Karpas-422 (cell line): ENCODE data around the gene FERMT2. TPM values are rescaled to one million over a fixed set of nuclear protein-coding genes. Genes with fewer than 3 reads are reported as not detected.
"Not testable (repeated sequence)": the region's sequence is repeated elsewhere in the genome, so short reads cannot be mapped to it uniquely, and the experiment has no call there.

Source experiments
- DNase-seq: peaks from one replicate; pipeline ENCODE4 v3.0.0-alpha.2; 2015
- H2AFZ ChIP-seq: fragments of 200-600 bp; sonication (generic); 2 replicates; pipeline ENCODE4 v1.6.1; 2014; ENCODE audit warnings: antibody characterized with exemption, low read length, mixed read lengths
- H3K27ac ChIP-seq: fragments of 200-600 bp; sonication (generic); 2 replicates; pipeline ENCODE4 v1.5.1; 2014; ENCODE audit warnings: mild to moderate bottlenecking, low read length, moderate library complexity
- H3K27me3 ChIP-seq: fragments of 200-600 bp; sonication (generic); 2 replicates; pipeline ENCODE4 v1.6.1; 2014; ENCODE audit warnings: low read length, mixed read lengths
- H3K36me3 ChIP-seq: fragments of 200-600 bp; sonication (generic); 2 replicates; pipeline ENCODE4 v1.6.1; 2014; ENCODE audit warnings: low read length, mixed read lengths; ENCODE audit not compliant: insufficient read depth
- H3K4me1 ChIP-seq: fragments of 200-600 bp; sonication (generic); 2 replicates; pipeline ENCODE4 v1.6.1; 2014; ENCODE audit warnings: mild to moderate bottlenecking, low read length, mixed read lengths
- H3K4me2 ChIP-seq: fragments of 200-600 bp; sonication (generic); 2 replicates; pipeline ENCODE4 v1.6.1; 2014; ENCODE audit warnings: low read length, low read depth, mild to moderate bottlenecking; ENCODE audit not compliant: poor library complexity, severe bottlenecking
- H3K4me3 ChIP-seq: fragments of 200-600 bp; sonication (generic); 2 replicates; pipeline ENCODE4 v1.5.1; 2014; ENCODE audit warnings: mild to moderate bottlenecking, antibody characterized with exemption, low read length, mixed read lengths
- H3K79me2 ChIP-seq: fragments of 200-600 bp; sonication (generic); 2 replicates; pipeline ENCODE4 v1.6.1; 2014; ENCODE audit warnings: mild to moderate bottlenecking, low read length, mixed read lengths
- H3K9ac ChIP-seq: fragments of 200-600 bp; sonication (generic); 2 replicates; pipeline ENCODE4 v1.6.0; 2014; ENCODE audit warnings: low read length
- H3K9me2 ChIP-seq: fragments of 200-600 bp; sonication (generic), shearing (Covaris generic); replicated peaks from 2 replicates; pipeline ENCODE4 v1.6.0; 2014; ENCODE audit warnings: mild to moderate bottlenecking, low read length, moderate library complexity; ENCODE audit not compliant: insufficient read depth
- H3K9me3 ChIP-seq: fragments of 300-700, 200-600 bp; sonication (generic); 2 replicates; pipeline ENCODE4 v1.6.1; 2014; ENCODE audit warnings: low read length, mixed read lengths
- H4K20me1 ChIP-seq: fragments of 200-600 bp; sonication (generic); 2 replicates; pipeline ENCODE4 v1.6.1; 2014; ENCODE audit warnings: mild to moderate bottlenecking, antibody characterized with exemption, low read length, low read depth; ENCODE audit not compliant: insufficient read depth
- total RNA-seq: library from RNA; depleted of rRNA; stranded (reverse); fragments of >200 nt; shearing (Covaris generic); gene quantifications from 2 replicates; pipeline ENCODE4 v1.2.3, GENCODE V29; 2014; ENCODE audit warnings: low replicate concordance

The FERMT2 gene
- total RNA-seq, 1 experiment from 2014 or later = 0.34 TPM

GRCh38 chr14:52876311-52876710 is 74.5 kb downstream of the FERMT2 start:
- no peak overlapping the region for H2AFZ ChIP-seq
- no peak overlapping the region for H3K9ac ChIP-seq
- H3K27ac ChIP-seq = no peak overlapping the region
- no peaks in the 10 kb centered on the region for H3K4me1 ChIP-seq
- no peak overlapping the region for H3K4me3 ChIP-seq
- H4K20me1 ChIP-seq = no peaks in the 10 kb centered on the region
- H3K9me3 ChIP-seq = no peaks in the 10 kb centered on the region
- no peaks in the 10 kb centered on the region for H3K36me3 ChIP-seq
- DNase-seq = no peak
- no peaks in the 10 kb centered on the region for H3K9me2 ChIP-seq
- H3K79me2 ChIP-seq = no peaks in the 10 kb centered on the region
- H3K27me3 ChIP-seq = no peaks in the 10 kb centered on the region
- H3K4me2 ChIP-seq = no peak overlapping the region

GRCh38 chr14:52875707-52876106 is 75.1 kb downstream of the FERMT2 start:
- Histone ChIP-seq H3K9me2 (no peaks in the 10 kb centered on the region), H3K4me1 (no peaks in the 10 kb centered on the region), H3K79me2 (no peaks in the 10 kb centered on the region)

GRCh38 chr14:52874389-52874788 is 76.5 kb downstream of the FERMT2 start:
- Histone ChIP-seq H3K79me2 (no peaks in the 10 kb centered on the region), H3K9me3 (no peaks in the 10 kb centered on the region), H3K27me3 (no peaks in the 10 kb centered on the region), H3K4me1 (no peaks in the 10 kb centered on the region), H3K4me2 (no peak overlapping the region), H3K36me3 (no peaks in the 10 kb centered on the region), H2AFZ (no peak overlapping the region), H4K20me1 (no peaks in the 10 kb centered on the region), H3K9ac (no peak overlapping the region), H3K9me2 (no peaks in the 10 kb centered on the region), H3K27ac (no peak overlapping the region), H3K4me3 (no peak overlapping the region)
- no peak for DNase-seq

More at GRCh38 chr14:52875707-52876106, 75.1 kb downstream of the FERMT2 start:
- H3K9ac ChIP-seq = no peak overlapping the region
- H2AFZ ChIP-seq = no peak overlapping the region
- no peaks in the 10 kb centered on the region for H3K27me3 ChIP-seq
- DNase-seq = no peak
- H3K4me3 ChIP-seq = no peak overlapping the region
- H4K20me1 ChIP-seq = no peaks in the 10 kb centered on the region
- no peak overlapping the region for H3K27ac ChIP-seq
- H3K9me3 ChIP-seq = no peaks in the 10 kb centered on the region
- H3K4me2 ChIP-seq = no peak overlapping the region
- H3K36me3 ChIP-seq = no peaks in the 10 kb centered on the region

- Histone ChIP-seq H3K4me2 (no peak overlapping the region), H3K27ac (no peak overlapping the region), H3K79me2 (no peaks in the 10 kb centered on the region), H2AFZ (no peak overlapping the region), H3K36me3 (no peaks in the 10 kb centered on the region), H3K9me3 (no peaks in the 10 kb centered on the region), H3K9me2 (no peaks in the 10 kb centered on the region), H4K20me1 (no peaks in the 10 kb centered on the region), H3K9ac (no peak overlapping the region), H3K4me1 (no peaks in the 10 kb centered on the region), H3K4me3 (no peak overlapping the region), H3K27me3 (no peaks in the 10 kb centered on the region)
- no peak for DNase-seq
Observed at GRCh38 chr14:52873694-52874093, 77.2 kb downstream of the FERMT2 start.

- Histone ChIP-seq H2AFZ (no peak overlapping the region), H3K9ac (no peak overlapping the region), H3K36me3 (no peaks in the 10 kb centered on the region), H3K79me2 (no peaks in the 10 kb centered on the region), H3K4me3 (no peak overlapping the region), H3K4me1 (no peaks in the 10 kb centered on the region), H3K27me3 (no peaks in the 10 kb centered on the region), H3K4me2 (no peak overlapping the region), H3K27ac (no peak overlapping the region), H4K20me1 (no peaks in the 10 kb centered on the region), H3K9me2 (no peaks in the 10 kb centered on the region), H3K9me3 (no peaks in the 10 kb centered on the region)
- no peak for DNase-seq
Observed at GRCh38 chr14:52873065-52873464, 77.8 kb downstream of the FERMT2 start.

- no peak overlapping the region for H3K4me2 ChIP-seq
- H3K27me3 ChIP-seq = no peaks in the 10 kb centered on the region
- no peaks in the 10 kb centered on the region for H3K9me2 ChIP-seq
- no peaks in the 10 kb centered on the region for H3K36me3 ChIP-seq
- H3K9ac ChIP-seq = no peak overlapping the region
- H3K9me3 ChIP-seq = no peaks in the 10 kb centered on the region
- no peak overlapping the region for H3K4me3 ChIP-seq
- H3K79me2 ChIP-seq = no peaks in the 10 kb centered on the region
- no peak overlapping the region for H2AFZ ChIP-seq
- H3K27ac ChIP-seq = no peak overlapping the region
- H4K20me1 ChIP-seq = no peaks in the 10 kb centered on the region
- DNase-seq = no peak
- H3K4me1 ChIP-seq = no peaks in the 10 kb centered on the region
Observed at GRCh38 chr14:52871606-52872005, 79.2 kb downstream of the FERMT2 start.

- no peak overlapping the region for H3K4me3 ChIP-seq
- H3K4me2 ChIP-seq = no peak overlapping the region
- H3K27me3 ChIP-seq = no peaks in the 10 kb centered on the region
- no peak overlapping the region for H2AFZ ChIP-seq
- H3K27ac ChIP-seq = no peak overlapping the region
- H4K20me1 ChIP-seq = no peaks in the 10 kb centered on the region
- no peaks in the 10 kb centered on the region for H3K79me2 ChIP-seq
- H3K9me3 ChIP-seq = no peaks in the 10 kb centered on the region
- H3K9ac ChIP-seq = no peak overlapping the region
- DNase-seq = no peak
- H3K9me2 ChIP-seq = no peaks in the 10 kb centered on the region
- no peaks in the 10 kb centered on the region for H3K4me1 ChIP-seq
- H3K36me3 ChIP-seq = no peaks in the 10 kb centered on the region
Observed at GRCh38 chr14:52868911-52869618, 81.8 kb downstream of the FERMT2 start.

- not testable (repeated sequence) for H3K9me2 ChIP-seq, DNase-seq, H3K36me3 ChIP-seq, H3K9me3 ChIP-seq, H2AFZ ChIP-seq, H3K9ac ChIP-seq, H3K4me2 ChIP-seq, H3K79me2 ChIP-seq, H3K4me1 ChIP-seq, H3K27ac ChIP-seq, H4K20me1 ChIP-seq, H3K4me3 ChIP-seq, H3K27me3 ChIP-seq
Observed at GRCh38 chr14:52864893-52865292, 86.0 kb downstream of the FERMT2 start.
